ENCODE measurements around the gene TRPM3.

GRCh38 chr9:70567511-70567910, 553.9 kb downstream of the TRPM3 start:
- TF ChIP-seq, protein P1, sequence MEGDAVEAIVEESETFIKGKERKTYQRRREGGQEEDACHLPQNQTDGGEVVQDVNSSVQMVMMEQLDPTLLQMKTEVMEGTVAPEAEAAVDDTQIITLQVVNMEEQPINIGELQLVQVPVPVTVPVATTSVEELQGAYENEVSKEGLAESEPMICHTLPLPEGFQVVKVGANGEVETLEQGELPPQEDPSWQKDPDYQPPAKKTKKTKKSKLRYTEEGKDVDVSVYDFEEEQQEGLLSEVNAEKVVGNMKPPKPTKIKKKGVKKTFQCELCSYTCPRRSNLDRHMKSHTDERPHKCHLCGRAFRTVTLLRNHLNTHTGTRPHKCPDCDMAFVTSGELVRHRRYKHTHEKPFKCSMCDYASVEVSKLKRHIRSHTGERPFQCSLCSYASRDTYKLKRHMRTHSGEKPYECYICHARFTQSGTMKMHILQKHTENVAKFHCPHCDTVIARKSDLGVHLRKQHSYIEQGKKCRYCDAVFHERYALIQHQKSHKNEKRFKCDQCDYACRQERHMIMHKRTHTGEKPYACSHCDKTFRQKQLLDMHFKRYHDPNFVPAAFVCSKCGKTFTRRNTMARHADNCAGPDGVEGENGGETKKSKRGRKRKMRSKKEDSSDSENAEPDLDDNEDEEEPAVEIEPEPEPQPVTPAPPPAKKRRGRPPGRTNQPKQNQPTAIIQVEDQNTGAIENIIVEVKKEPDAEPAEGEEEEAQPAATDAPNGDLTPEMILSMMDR (IDR thresholded peaks at IDR 0.05): no peak
- no peak for TF ChIP-seq POLR2A (IDR thresholded peaks at IDR 0.05)

All from adrenal gland (tissue), 5 donors.